SHP77 treated with DMSO at 0.1 percent for 48 hours (cell line): ENCODE data around the gene C17orf114.
"Not testable (repeated sequence)": the region's sequence is repeated elsewhere in the genome, so short reads cannot be mapped to it uniquely, and the experiment has no call there.

Source experiments
- DNase-seq: peaks from one replicate; lab custom pipeline; 2025; lab: John Stamatoyannopoulos, UW

The C17orf114 gene

GRCh38 chr17:4802228-4802627 lies at the start of gene C17orf114:
TSS of gene C17orf114 (minus strand) at chr17:4802328.
- DNase-seq, result no peak

DNA sequence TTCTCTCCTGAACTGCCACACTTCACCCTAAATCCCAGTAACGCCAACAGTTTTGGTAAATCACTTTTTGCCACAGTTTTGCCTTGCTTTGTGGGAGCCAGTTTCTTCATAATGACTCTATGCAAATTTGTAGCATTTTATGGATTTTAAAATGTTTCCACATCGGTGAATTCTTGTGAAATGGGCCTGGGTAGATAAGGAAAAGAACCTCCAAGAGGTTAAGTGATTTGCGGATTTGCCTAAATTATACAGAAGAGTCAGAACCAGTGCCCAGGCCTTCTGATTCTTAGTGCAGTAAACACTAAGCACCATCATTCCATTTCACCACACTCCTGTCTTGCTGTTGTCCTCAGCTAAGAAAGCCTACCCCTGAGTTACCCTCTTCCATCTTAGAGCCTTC lies 49.0 kb upstream of the C17orf114 start:
- DNase-seq, result no peak

DNA sequence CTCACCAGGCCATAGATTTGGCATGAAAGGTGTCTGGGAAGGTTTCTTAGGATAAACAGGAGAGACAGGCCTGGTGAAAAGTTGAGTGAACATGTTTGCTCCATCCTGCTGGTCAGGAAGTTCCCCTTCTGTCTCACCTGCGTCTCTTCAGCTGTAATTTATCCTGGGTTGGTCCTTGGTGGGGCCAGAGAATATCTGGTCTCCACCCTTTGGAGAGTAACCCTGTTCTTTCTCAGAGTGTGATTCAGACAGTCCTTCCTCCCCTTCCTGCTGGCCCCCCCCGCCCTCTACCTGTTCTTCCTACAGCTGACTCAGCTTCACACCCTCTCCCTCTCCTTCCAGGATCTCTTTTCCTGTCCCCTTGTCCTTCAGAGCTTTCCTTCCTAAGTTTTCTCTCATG lies 48.1 kb upstream of the C17orf114 start:
- no peak for DNase-seq

GRCh38 chr17:4849011-4849536 lies 46.9 kb upstream of the C17orf114 start:
- DNase-seq, result no peak

DNA sequence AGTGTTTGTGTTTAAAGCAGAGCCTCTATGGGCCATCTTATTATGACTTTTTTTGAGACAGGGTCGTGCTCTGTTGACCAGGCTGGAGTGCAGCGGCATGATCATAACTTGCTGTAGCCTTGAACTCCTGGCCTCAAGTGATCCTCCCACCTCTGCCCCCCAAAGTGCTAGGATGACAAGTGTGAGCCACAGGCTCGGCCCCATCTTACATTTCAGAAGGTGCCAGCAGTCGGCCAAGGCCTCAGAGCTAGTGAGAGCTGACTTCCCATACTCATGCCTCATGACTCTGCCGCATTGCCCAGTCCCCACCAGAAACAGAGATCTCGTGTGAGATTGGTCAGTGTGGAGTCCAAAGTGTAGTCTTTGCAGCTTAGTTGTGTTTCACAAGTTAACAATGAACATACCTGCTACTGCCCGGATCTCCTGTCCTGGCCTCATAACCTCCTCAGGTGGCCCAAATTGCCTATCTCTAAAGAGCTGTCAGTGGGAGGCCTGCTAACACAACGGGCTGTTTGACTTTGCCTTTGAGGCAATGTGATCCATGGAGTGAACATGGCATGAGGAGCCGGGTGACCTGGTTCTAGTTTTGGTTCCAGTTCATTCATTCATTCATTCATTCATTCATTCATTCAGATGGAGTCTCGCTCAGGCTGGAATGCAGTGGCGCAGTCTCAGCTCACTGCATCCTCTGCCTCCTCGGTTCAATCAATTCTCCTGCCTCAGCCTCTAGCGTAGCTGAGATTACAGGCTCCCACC lies 44.7 kb upstream of the C17orf114 start:
- no peak for DNase-seq

DNA sequence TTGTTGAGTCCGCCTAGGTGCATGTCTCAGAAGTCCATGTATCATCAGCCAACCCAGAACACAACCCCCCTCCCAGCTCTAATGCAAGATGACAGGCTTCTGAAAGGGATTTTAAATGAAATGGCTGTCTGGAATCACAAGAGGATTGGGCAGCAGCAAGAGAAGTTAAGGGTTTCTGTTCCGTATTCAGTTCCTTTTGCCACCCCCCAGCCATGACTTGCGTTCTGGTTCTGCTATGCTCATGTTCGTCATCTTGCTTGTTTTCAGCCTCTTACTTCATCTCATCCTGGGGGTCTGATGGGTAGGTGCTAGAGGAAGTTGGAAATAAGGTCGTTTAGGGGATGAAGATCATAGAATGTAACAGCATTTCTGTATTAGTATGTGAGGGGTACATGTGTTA lies 43.0 kb upstream of the C17orf114 start:
- no peak for DNase-seq

- DNase-seq, result no peak
These were observed 41.3 kb upstream of the C17orf114 start for GRCh38 chr17:4843321-4844000.

DNA sequence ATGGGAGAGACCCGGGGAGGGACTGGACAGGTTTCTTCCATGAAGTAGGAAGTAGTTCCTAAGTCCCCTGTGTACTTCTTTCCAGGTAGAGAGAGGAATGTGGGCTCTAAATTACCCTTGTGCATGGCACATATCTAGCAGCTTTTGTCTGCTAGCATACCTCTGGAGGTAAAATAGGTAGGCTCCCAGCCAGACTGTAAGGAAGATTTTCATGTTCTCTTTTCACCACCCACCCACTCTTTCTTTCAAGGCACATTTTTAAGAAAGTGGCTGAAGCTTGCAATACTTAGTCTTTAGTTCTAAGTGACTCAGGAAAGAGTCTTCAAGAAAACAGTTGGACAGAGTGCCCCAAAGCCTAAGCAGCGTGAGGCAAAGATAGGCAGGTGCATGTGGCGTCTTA lies 40.2 kb upstream of the C17orf114 start:
- no peak for DNase-seq

DNA sequence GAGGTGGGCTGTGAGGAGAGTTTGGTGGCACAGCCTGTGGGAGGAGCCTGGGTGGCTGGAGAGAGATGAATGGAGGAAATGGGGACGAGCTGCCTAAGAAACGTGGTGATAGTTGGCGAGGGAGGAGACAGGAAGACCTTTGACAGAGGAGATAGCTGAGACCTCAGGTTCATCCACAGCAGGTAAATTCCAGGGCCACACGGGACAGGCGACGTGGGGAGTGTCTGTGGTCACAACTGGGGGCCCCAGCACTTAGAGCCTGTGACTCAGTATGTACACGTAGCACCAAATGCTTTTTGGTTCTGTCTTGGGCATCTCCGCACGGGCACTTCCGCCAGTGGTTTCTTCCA lies 38.7 kb upstream of the C17orf114 start:
- DNase-seq, result no peak

- no peak for DNase-seq
These were observed 38.1 kb upstream of the C17orf114 start for GRCh38 chr17:4839965-4840892.

GRCh38 chr17:4839221-4839620 lies 37.1 kb upstream of the C17orf114 start:
- DNase-seq, result no peak

- no peak for DNase-seq
These were observed 36.2 kb upstream of the C17orf114 start for GRCh38 chr17:4838309-4838785.

GRCh38 chr17:4837471-4838308 lies 35.6 kb upstream of the C17orf114 start:
- no peak for DNase-seq

GRCh38 chr17:4836221-4836620 lies 34.1 kb upstream of the C17orf114 start:
- no peak for DNase-seq

- DNase-seq, result no peak
These were observed 32.5 kb upstream of the C17orf114 start for GRCh38 chr17:4834681-4835020.

DNA sequence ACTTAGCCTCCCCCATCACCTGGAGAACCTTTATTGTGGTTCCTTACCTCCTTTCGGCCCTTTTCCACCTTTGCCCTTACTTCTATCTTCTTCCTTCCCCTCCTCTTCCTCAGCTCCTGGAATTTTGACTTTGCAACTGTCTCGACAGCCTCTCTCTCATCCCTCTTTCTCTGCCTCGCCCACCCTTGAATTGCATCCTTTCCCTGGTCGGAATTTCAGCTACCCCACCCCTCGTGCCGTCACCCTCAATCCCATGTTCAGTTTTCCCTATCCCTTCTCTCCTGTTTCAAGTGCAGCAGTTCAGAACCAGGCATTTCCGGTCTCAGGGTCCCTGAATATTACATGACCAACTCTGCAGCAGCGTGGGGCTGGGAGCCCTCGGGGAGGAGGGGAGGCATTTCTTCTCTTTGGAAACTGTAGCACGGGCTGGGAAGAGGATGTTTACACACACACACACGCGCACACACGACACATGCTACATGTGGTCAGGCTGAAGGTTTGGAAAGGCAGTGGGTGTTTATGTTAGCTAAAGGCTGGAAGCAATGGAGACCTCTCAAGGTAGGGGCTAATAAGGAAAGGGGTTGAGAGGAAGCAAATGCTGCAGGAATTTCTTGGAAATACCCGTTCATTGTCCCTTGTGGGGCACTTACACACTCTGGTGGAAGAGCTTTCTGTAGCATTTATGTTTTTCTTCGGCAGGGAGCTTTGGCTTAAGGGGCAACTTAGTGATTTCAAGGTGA lies 32.0 kb upstream of the C17orf114 start:
- peak; percentile 27 for DNase-seq

GRCh38 chr17:4833178-4833940 lies 31.2 kb upstream of the C17orf114 start, which contains the start of gene MINK1:
TSS of gene MINK1 (plus strand) at chr17:4833340. CDS start at chr17:4833584, 244 bp downstream.
- DNase-seq, result peak; percentile 84

DNA sequence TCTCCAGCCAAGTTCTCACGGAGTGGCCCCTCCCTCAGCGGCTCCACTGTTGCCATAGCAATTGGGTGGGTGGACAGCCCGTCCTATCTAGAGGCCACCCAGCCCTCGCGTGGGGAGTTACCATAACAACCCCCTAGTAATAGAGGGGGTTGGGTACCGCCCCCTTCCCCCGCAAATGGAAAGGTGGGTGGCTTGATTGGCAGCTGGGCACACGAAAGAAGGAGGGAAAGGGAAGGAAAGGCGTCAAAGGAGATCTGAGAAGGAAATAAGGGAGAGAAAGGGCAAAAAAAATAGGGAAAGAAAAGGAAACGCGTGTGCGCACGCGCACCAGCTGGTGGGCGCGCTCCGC lies 30.7 kb upstream of the C17orf114 start:
- DNase-seq, result not testable (repeated sequence)

- DNase-seq, result no peak
These were observed 25.3 kb upstream of the C17orf114 start for GRCh38 chr17:4827399-4827798.
